Measurements from ENCODE around the gene C1orf226. TPM values are rescaled to one million over a fixed set of nuclear protein-coding genes. Genes with fewer than 3 reads are reported as not detected.

The C1orf226 gene
- total and polyA plus RNA-seq, 11 donors, result 1.6 to 10.8 (median 5.9) TPM

GRCh38 chr1:162384116-162384515 lies 2.6 kb downstream of the C1orf226 start:
- no peak overlapping the region for H3K4me3 ChIP-seq
- no peak for TF ChIP-seq CTCF (IDR thresholded peaks at IDR 0.05)
- TF ChIP-seq POLR2A (IDR thresholded peaks at IDR 0.05), result no peak

GRCh38 chr1:162384601-162385279 lies 3.2 kb downstream of the C1orf226 start:
- TF ChIP-seq CTCF (IDR thresholded peaks at IDR 0.05) (no peak), POLR2A (IDR thresholded peaks at IDR 0.05) (no peak)
- 91 to 97% (median 96%) methylated on average over 10 of the region's 10 CpGs for WGBS, 4 donors
- intact Hi-C loops (cut with DNase I), result loop anchor here in 6 of 10 donors (5.0 to 10.0 kb wide), 5 partner anchors 97 to 327 kb away; no protein-coding TSS in a partner anchor

More at GRCh38 chr1:162384116-162384515, 2.6 kb downstream of the C1orf226 start:
- H3K9me3 ChIP-seq, result no peaks in the 10 kb centered on the region
- 87 to 96% (median 95%) methylated on average over 6 of the region's 6 CpGs for WGBS, 4 donors
- peaks cover 0 to 7% (median 0%) of the 10 kb centered on the region in 9 donors for H3K27me3 ChIP-seq
- ATAC-seq, result no peak
- DNase-seq, result no peak
- H3K27ac ChIP-seq, result no peak overlapping the region
- H3K36me3 ChIP-seq, result peaks cover 0 to 6% (median 0%) of the 10 kb centered on the region in 9 donors
- intact Hi-C loops (cut with DNase I), result loop anchor here in 3 of 10 donors (10.0 kb wide), 3 partner anchors 99 to 149 kb away; no protein-coding TSS in a partner anchor
- H3K4me1 ChIP-seq, result peaks cover 0 to 4% (median 0%) of the 10 kb centered on the region in 12 donors

GRCh38 chr1:162385280-162385623 lies 3.7 kb downstream of the C1orf226 start:
- peaks cover 0 to 4% (median 0%) of the 10 kb centered on the region in 12 donors for H3K4me1 ChIP-seq
- no peaks in the 10 kb centered on the region for H3K9me3 ChIP-seq
- ATAC-seq (no peak), DNase-seq (no peak)
- H3K4me3 ChIP-seq, result no peak overlapping the region
- TF ChIP-seq CTCF (IDR thresholded peaks at IDR 0.05) (no peak), POLR2A (IDR thresholded peaks at IDR 0.05) (no peak)
- 79 to 90% (median 83%) methylated on average over 3 of the region's 3 CpGs for WGBS, 4 donors
- intact Hi-C loops (cut with DNase I), result loop anchor here in 6 of 10 donors (5.0 to 10.0 kb wide), 5 partner anchors 98 to 328 kb away; no protein-coding TSS in a partner anchor
- H3K27me3 ChIP-seq, result peaks cover 0 to 7% (median 0%) of the 10 kb centered on the region in 9 donors
- H3K27ac ChIP-seq, result no peak overlapping the region
- peaks cover 0 to 6% (median 0%) of the 10 kb centered on the region in 9 donors for H3K36me3 ChIP-seq

More at GRCh38 chr1:162384601-162385279, 3.2 kb downstream of the C1orf226 start:
- no peak overlapping the region for H3K27ac ChIP-seq
- H3K36me3 ChIP-seq, result peaks cover 0 to 6% (median 0%) of the 10 kb centered on the region in 9 donors
- no peak for DNase-seq
- peaks cover 0 to 4% (median 0%) of the 10 kb centered on the region in 12 donors for H3K4me1 ChIP-seq
- peaks cover 0 to 7% (median 0%) of the 10 kb centered on the region in 9 donors for H3K27me3 ChIP-seq
- H3K4me3 ChIP-seq, result no peak overlapping the region
- no peak for ATAC-seq
- no peaks in the 10 kb centered on the region for H3K9me3 ChIP-seq

GRCh38 chr1:162385702-162386101 lies 4.2 kb downstream of the C1orf226 start:
- Histone ChIP-seq H3K4me1 (peaks cover 0 to 4% (median 0%) of the 10 kb centered on the region in 12 donors), H3K9me3 (no peaks in the 10 kb centered on the region), H3K4me3 (no peak overlapping the region), H3K27ac (no peak overlapping the region), H3K36me3 (peaks cover 0 to 6% (median 0%) of the 10 kb centered on the region in 9 donors), H3K27me3 (peaks cover 0 to 7% (median 0%) of the 10 kb centered on the region in 9 donors)
- WGBS, 4 donors, result 85 to 100% (median 96%) methylated on average over 1 to 3 of the region's 3 CpGs
- no peak for TF ChIP-seq CTCF (IDR thresholded peaks at IDR 0.05)
- no peak for TF ChIP-seq POLR2A (IDR thresholded peaks at IDR 0.05)
- ATAC-seq (no peak), DNase-seq (no peak)
- intact Hi-C loops (cut with DNase I), result loop anchor here in 6 of 10 donors (5.0 to 10.0 kb wide), 5 partner anchors 98 to 328 kb away; no protein-coding TSS in a partner anchor

All from heart left ventricle (tissue), 16 donors.